CD4-positive, alpha-beta T cell treated with Interleukin-15 for 4 hours (primary cell): ENCODE measurements around the gene ADAMTS13.

Experiments used
- DNase-seq: peaks from one replicate; pipeline ENCODE4 v3.0.0-alpha.2; 2020; ENCODE audit warnings: low spot score

Gene ADAMTS13

GRCh38 chr9:133454943-133455673, 32.9 kb downstream of the ADAMTS13 start:
- DNase-seq, result no peak

- no peak for DNase-seq
These were observed 33.8 kb downstream of the ADAMTS13 start for GRCh38 chr9:133455936-133456335.

GRCh38 chr9:133456409-133456808, 34.2 kb downstream of the ADAMTS13 start:
- DNase-seq, result no peak

- DNase-seq, result no peak
These were observed 35.1 kb downstream of the ADAMTS13 start for GRCh38 chr9:133457233-133457632.

GRCh38 chr9:133457748-133458147, 35.6 kb downstream of the ADAMTS13 start:
- no peak for DNase-seq

- DNase-seq, result no peak
These were observed 36.6 kb downstream of the ADAMTS13 start for GRCh38 chr9:133458643-133459312.

GRCh38 chr9:133459476-133460404, 37.6 kb downstream of the ADAMTS13 start, which contains the start of gene CACFD1:
Gene CACFD1, plus strand, starts transcription at chr9:133459978. Its CDS starts 89 bp downstream, at chr9:133460067.
- DNase-seq, result peak; percentile 90

- DNase-seq, result peak; percentile 48
These were observed 38.4 kb downstream of the ADAMTS13 start for GRCh38 chr9:133460405-133461175.

- no peak for DNase-seq
These were observed 39.8 kb downstream of the ADAMTS13 start for GRCh38 chr9:133461975-133462374.

GRCh38 chr9:133463234-133463863, 41.2 kb downstream of the ADAMTS13 start:
- no peak for DNase-seq

- no peak for DNase-seq
These were observed 41.9 kb downstream of the ADAMTS13 start for GRCh38 chr9:133463864-133464615.

- DNase-seq, result no peak
These were observed 42.5 kb downstream of the ADAMTS13 start for GRCh38 chr9:133464638-133465037.

- no peak for DNase-seq
These were observed 43.8 kb downstream of the ADAMTS13 start for GRCh38 chr9:133465984-133466383.

- no peak for DNase-seq
These were observed 44.9 kb downstream of the ADAMTS13 start for GRCh38 chr9:133467101-133467500.

GRCh38 chr9:133468374-133468773, 46.2 kb downstream of the ADAMTS13 start:
- DNase-seq, result no peak

- DNase-seq, result no peak
These were observed 46.7 kb downstream of the ADAMTS13 start for GRCh38 chr9:133468777-133469421.

- DNase-seq, result no peak
These were observed 48.3 kb downstream of the ADAMTS13 start for GRCh38 chr9:133470427-133470924.

GRCh38 chr9:133470988-133471387, 48.8 kb downstream of the ADAMTS13 start:
- DNase-seq, result no peak

GRCh38 chr9:133471551-133472276, 49.5 kb downstream of the ADAMTS13 start:
- no peak for DNase-seq
